Cortex of kidney (tissue), 1 donor: Measurements from ENCODE around the gene SEMA3F.

ENCODE experiments used
- DNase-seq: peaks from one replicate; lab custom pipeline; 2025; lab: John Stamatoyannopoulos, UW

SEMA3F gene

GRCh38 chr3:50154840-50155490 lies at the start of gene SEMA3F:
Gene SEMA3F, plus strand, starts transcription at chr3:50155324. Its CDS starts 4,299 bp downstream, at chr3:50159623.
- no peak for DNase-seq

GRCh38 chr3:50111757-50112156 lies 43.4 kb upstream of the SEMA3F start:
- no peak for DNase-seq

GRCh38 chr3:50112462-50112861 lies 42.7 kb upstream of the SEMA3F start:
- no peak for DNase-seq

- no peak for DNase-seq
Measured at GRCh38 chr3:50117120-50117519, 38.0 kb upstream of the SEMA3F start.

- no peak for DNase-seq
Measured at GRCh38 chr3:50118237-50118636, 36.9 kb upstream of the SEMA3F start.

GRCh38 chr3:50119786-50120185 lies 35.3 kb upstream of the SEMA3F start:
- DNase-seq, result no peak

- DNase-seq, result no peak
Measured at GRCh38 chr3:50120364-50121071, 34.6 kb upstream of the SEMA3F start.

GRCh38 chr3:50121072-50122032 lies 33.8 kb upstream of the SEMA3F start:
- no peak for DNase-seq

GRCh38 chr3:50122071-50122470 lies 33.1 kb upstream of the SEMA3F start:
- DNase-seq, result no peak

GRCh38 chr3:50122661-50123391 lies 32.3 kb upstream of the SEMA3F start:
- DNase-seq, result no peak

GRCh38 chr3:50123394-50124051 lies 31.6 kb upstream of the SEMA3F start:
- DNase-seq, result no peak

GRCh38 chr3:50124052-50124799 lies 30.9 kb upstream of the SEMA3F start:
- no peak for DNase-seq

- no peak for DNase-seq
Measured at GRCh38 chr3:50124800-50125178, 30.3 kb upstream of the SEMA3F start.

GRCh38 chr3:50125541-50126286 lies 29.4 kb upstream of the SEMA3F start:
- DNase-seq, result no peak

GRCh38 chr3:50126287-50127211 lies 28.6 kb upstream of the SEMA3F start:
- no peak for DNase-seq

- DNase-seq, result no peak
Measured at GRCh38 chr3:50127251-50127691, 27.9 kb upstream of the SEMA3F start.

- DNase-seq, result no peak
Measured at GRCh38 chr3:50128001-50128400, 27.1 kb upstream of the SEMA3F start.

GRCh38 chr3:50130436-50130835 lies 24.7 kb upstream of the SEMA3F start:
- no peak for DNase-seq
